Motor neuron (in vitro differentiated cells): Measurements from ENCODE around the gene GSKIP. TPM values are rescaled to one million over a fixed set of nuclear protein-coding genes. Genes with fewer than 3 reads are reported as not detected.

Experiments
- ATAC-seq, 8 experiments: fragments of 200-7000 bp; cut with Tn5 transposase; replicated peaks in 6 of 8; 2 replicates each; pipeline ENCODE4 v1.8.0; 2021; ENCODE audit warnings: mild to moderate bottlenecking in 8 of 8, moderate library complexity in 8 of 8
- H3K27ac ChIP-seq, 2 donors: fragments of 250-450 bp; sonication (Bioruptor Pico); 2 replicates each; pipeline ENCODE4 v1.9.0; 2021; ENCODE audit warnings: antibody characterized with exemption in 2 of 2, mild to moderate bottlenecking in 2 of 2, moderate library complexity in 1 of 2
- H3K4me1 ChIP-seq, 2 donors: fragments of 250-450 bp; sonication (Bioruptor Pico); replicated peaks in 1 of 2; 2 replicates each; pipeline ENCODE4 v1.6.1; 2021; ENCODE audit warnings: antibody characterized with exemption in 2 of 2, mild to moderate bottlenecking in 2 of 2, moderate library complexity in 1 of 2
- H3K4me3 ChIP-seq, 5 donors: fragments of 250-450 bp; sonication (Bioruptor Pico); 2 replicates each; pipeline ENCODE4 v1.9.0; 2021; ENCODE audit warnings: antibody characterized with exemption in 5 of 5, mild to moderate bottlenecking in 5 of 5, moderate library complexity in 4 of 5
- WGBS, 10 experiments: fragments of 450-650 bp; shearing (Covaris generic); methylation state at CpG; one replicate each; pipeline ENCODE4 v1.0.0; 2022; 5-methylcytosine and 5-hydroxymethylcytosine counted together
- in situ Hi-C, 9 experiments: fragments of 400-800 bp; cut with MboI; loops; one replicate each; pipeline ENCODE4 v1.15.0; 2021; ENCODE audit warnings: low sequenced_read_pairs in 9 of 9, low pct_unique_long_range_greater_than_20kb in 2 of 9; ENCODE audit not compliant: unreplicated experiment in 9 of 9
- total RNA-seq, 8 experiments: library from RNA; unstranded; fragments of 300-600 nt; gene quantifications; 2 replicates each; pipeline versions ENCODE4 v1.2.3 to v1.2.4, GENCODE V29; 2022

Gene GSKIP
- total RNA-seq, 8 experiments from 2014 or later = 13.6 to 32.6 (median 24.6) TPM

GRCh38 chr14:96354246-96354645 lies 9.1 kb upstream of the GSKIP start:
- Histone ChIP-seq H3K27ac (no peak overlapping the region), H3K4me1 (no peaks in the 10 kb centered on the region), H3K4me3 (no peak overlapping the region)
- no peak for ATAC-seq
- WGBS, 10 experiments = 64 to 100% (median 94%) methylated on average over 1 to 4 of the region's 4 CpGs
- in situ Hi-C loops = no loop called here

GRCh38 chr14:96357216-96357615 lies 6.1 kb upstream of the GSKIP start:
- in situ Hi-C loops = no loop called here
- Histone ChIP-seq H3K27ac (no peak overlapping the region), H3K4me1 (peaks cover 7 to 15% of the 10 kb centered on the region in 2 donors), H3K4me3 (no peak overlapping the region)
- 92 to 100% (median 98%) methylated on average over 1 to 3 of the region's 3 CpGs; no CpG with 5 or more reads in 1 of the 10 experiments for WGBS, 10 experiments
- no peak for ATAC-seq

DNA sequence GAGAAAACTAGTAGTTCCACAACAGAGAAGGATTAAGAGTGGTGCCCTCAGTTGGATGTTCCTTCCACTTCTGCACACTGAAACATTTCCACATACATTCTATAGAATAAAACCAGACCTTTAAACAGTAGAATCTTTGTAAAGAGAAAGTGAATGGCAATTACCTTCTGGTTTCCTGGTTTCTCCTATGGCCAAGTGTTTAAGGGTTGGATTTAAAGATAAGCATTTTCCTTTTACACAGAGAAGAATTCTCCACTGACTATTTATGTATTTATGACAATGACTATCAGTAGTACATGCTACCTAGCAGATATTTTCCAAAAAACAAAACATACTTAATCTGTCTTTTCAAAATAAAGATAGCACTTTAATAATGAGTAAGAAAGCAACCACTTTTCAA lies 3.4 kb upstream of the GSKIP start:
- peaks cover 10 to 21% of the 10 kb centered on the region in 2 donors for H3K4me1 ChIP-seq
- no peak overlapping the region for H3K27ac ChIP-seq
- no peak for ATAC-seq
- in situ Hi-C loops = no loop called here
- no peak overlapping the region for H3K4me3 ChIP-seq

- ATAC-seq = peak in 4 of 8 experiments; percentile 1 to 24 (median 2)
- in situ Hi-C loops = no loop called here
- 0 to 5% (median 0%) methylated on average over 2 to 12 of the region's 27 CpGs; no CpG with 5 or more reads in 1 of the 10 experiments for WGBS, 10 experiments
- Histone ChIP-seq H3K4me1 (peaks cover 10 to 23% of the 10 kb centered on the region in 2 donors), H3K27ac (peak overlapping the region; percentile 84), H3K4me3 (peak overlapping the region; percentile 79 to 96 (median 87))
These were observed 1.0 kb upstream of the GSKIP start for GRCh38 chr14:96362071-96362964.

DNA sequence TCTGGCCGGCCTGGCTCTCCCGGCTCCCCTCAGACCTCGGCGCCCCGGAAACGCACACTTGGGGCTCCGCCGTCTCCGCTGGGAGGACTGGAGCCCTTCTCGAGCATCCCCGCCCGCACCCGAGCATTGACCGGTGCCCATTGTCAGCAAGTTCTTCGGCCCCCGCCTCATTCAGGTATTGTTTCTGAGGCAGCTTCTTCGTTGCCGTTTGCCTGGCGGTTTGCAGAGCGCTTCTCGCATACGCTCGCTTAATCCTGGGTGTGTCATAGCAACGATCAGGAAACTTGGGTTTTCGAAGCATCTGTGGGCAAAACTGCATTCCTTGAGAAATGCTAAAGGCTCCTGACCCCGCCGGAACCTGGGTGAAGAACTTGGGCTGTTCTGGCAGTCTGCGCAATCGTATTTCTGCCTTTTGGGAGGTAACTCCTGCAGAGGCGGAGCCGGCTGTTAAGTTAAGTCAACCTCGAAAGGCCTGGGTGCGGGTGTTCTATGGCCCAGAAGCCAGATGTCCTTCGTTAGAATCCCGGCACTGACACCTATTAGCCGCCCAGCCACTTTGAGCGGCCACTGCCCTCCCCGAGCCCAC lies 518 bp downstream of the GSKIP start:
- 0% methylated on average over 3 to 26 of the region's 38 CpGs; no CpG with 5 or more reads in 4 of the 10 experiments for WGBS, 10 experiments
- H3K4me3 ChIP-seq = peak overlapping the region; percentile 79 to 96 (median 87)
- H3K4me1 ChIP-seq = peaks cover 10 to 23% of the 10 kb centered on the region in 2 donors
- in situ Hi-C loops = no loop called here
- H3K27ac ChIP-seq = peak overlapping the region; percentile 56 to 61
- ATAC-seq = peak in 6 of 8 experiments; percentile 1 to 65 (median 47)

GRCh38 chr14:96364962-96365361 lies 1.6 kb downstream of the GSKIP start:
- 63 to 90% (median 80%) methylated on average over 1 of the region's 1 CpG; no CpG with 5 or more reads in 3 of the 10 experiments for WGBS, 10 experiments
- no peak for ATAC-seq
- in situ Hi-C loops = no loop called here
- H3K4me1 ChIP-seq = peaks cover 10 to 21% of the 10 kb centered on the region in 2 donors
- H3K4me3 ChIP-seq = peak overlapping the region in 3 of 5 donors; percentile 79 to 96 (median 87)
- H3K27ac ChIP-seq = no peak overlapping the region

DNA sequence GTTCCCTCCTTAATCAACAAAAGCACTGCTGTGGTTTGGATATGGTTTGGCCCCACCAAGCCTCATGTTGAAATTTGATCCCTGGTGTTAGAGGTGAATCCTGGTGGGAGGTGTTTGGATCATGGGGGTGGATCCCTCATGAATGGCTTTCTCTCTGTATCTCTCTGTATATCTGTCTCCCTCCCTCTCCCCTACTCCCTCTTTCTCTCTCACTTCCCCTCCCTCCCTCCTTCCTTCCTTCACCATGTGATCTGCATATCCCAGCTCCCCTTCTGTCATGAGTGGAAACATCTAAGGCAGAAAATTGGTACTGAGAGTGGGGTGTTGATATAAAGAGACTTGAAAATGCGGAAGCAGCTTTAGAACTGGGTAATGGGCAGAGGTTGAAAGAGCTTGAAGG lies 5.2 kb downstream of the GSKIP start:
- ATAC-seq = no peak
- Histone ChIP-seq H3K4me3 (no peak overlapping the region), H3K27ac (no peak overlapping the region), H3K4me1 (peaks cover 3 to 7% of the 10 kb centered on the region in 2 donors)
- 100% methylated on average over 1 of the region's 1 CpG; no CpG with 5 or more reads in 5 of the 10 experiments for WGBS, 10 experiments
- in situ Hi-C loops = no loop called here

GRCh38 chr14:96370528-96370927 lies 7.2 kb downstream of the GSKIP start:
- H3K4me3 ChIP-seq = no peak overlapping the region
- H3K27ac ChIP-seq = no peak overlapping the region
- in situ Hi-C loops = no loop called here
- no peak for ATAC-seq
- H3K4me1 ChIP-seq = no peaks in the 10 kb centered on the region
- 80 to 100% (median 95%) methylated on average over 1 to 4 of the region's 5 CpGs; no CpG with 5 or more reads in 3 of the 10 experiments for WGBS, 10 experiments

GRCh38 chr14:96373538-96373937 lies 10.2 kb downstream of the GSKIP start:
- no peak overlapping the region for H3K27ac ChIP-seq
- in situ Hi-C loops = no loop called here
- no peak for ATAC-seq
- no peak overlapping the region for H3K4me3 ChIP-seq
- WGBS, 10 experiments = 75 to 100% (median 94%) methylated on average over 2 to 3 of the region's 3 CpGs
- H3K4me1 ChIP-seq = no peaks in the 10 kb centered on the region

DNA sequence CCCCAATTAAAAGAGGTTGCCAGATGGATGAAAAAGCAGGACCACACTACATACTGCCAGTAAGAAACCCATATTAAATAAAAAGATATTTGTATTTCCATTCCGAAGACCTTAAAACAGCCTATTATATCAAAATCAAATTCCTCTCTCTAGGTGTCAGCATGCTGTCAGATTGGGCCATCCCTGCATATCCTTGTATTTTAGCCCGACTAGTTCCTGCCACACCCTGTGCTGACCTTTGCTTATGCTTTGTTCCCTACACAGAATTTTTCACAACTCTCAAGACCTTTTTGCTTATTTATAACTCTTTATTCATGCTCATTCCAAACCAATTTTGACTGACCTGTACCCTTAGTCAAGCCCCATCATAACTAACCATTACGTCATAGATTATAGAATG lies 12.8 kb downstream of the GSKIP start:
- ATAC-seq = peak in 2 of 8 experiments; percentile 56 to 73
- Histone ChIP-seq H3K27ac (no peak overlapping the region), H3K4me1 (no peaks in the 10 kb centered on the region), H3K4me3 (no peak overlapping the region)
- 45 to 100% (median 98%) methylated on average over 1 to 3 of the region's 3 CpGs for WGBS, 10 experiments
- in situ Hi-C loops = no loop called here

- in situ Hi-C loops = no loop called here
- Histone ChIP-seq H3K4me1 (no peaks in the 10 kb centered on the region), H3K27ac (no peak overlapping the region), H3K4me3 (no peak overlapping the region)
- ATAC-seq = no peak
- whole genome bisulfite sequencing, 10 experiments = 89 to 100% (median 100%) methylated on average over 1 to 3 of the region's 3 CpGs; no CpG with 5 or more reads in 3 of the 10 experiments
These were observed 17.4 kb downstream of the GSKIP start for GRCh38 chr14:96380735-96381134.

- no peaks in the 10 kb centered on the region for H3K4me1 ChIP-seq
- WGBS, 10 experiments = 20 to 95% (median 64%) methylated on average over 1 to 2 of the region's 2 CpGs; no CpG with 5 or more reads in 4 of the 10 experiments
- in situ Hi-C loops = no loop called here
- H3K27ac ChIP-seq = no peak overlapping the region
- peak in 2 of 8 experiments; percentile 27 to 44 for ATAC-seq
- H3K4me3 ChIP-seq = no peak overlapping the region
These were observed 20.1 kb downstream of the GSKIP start for GRCh38 chr14:96383445-96383844.

DNA sequence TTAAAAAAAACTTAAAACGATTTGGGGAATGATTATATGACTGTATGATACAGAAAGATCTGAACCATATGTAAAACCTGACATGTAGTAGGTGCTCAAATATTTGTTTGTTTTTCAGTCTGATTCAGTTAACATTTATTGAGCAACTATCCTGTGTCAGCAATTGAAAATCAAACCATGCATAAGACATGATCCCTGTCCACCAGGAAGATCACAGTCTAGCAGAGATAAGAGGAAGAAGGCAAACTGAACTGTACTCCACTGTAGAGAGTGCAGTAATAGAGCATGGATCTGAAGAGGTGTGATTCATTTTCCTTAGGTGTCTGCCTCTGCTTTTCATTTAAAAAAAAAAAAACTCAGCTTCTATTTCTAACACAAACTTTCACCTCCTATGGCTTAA lies 20.7 kb downstream of the GSKIP start:
- 20 to 83% (median 45%) methylated on average over 1 of the region's 1 CpG; no CpG with 5 or more reads in 3 of the 10 experiments for WGBS, 10 experiments
- no peak for ATAC-seq

More for the DNA sequence above, 20.7 kb downstream of the GSKIP start:
- Histone ChIP-seq H3K4me1 (no peaks in the 10 kb centered on the region), H3K4me3 (no peak overlapping the region), H3K27ac (no peak overlapping the region)
- in situ Hi-C loops = no loop called here
